Measurements from ENCODE around the gene ROCK2.

Gene ROCK2

GRCh38 chr2:11157296-11157695 lies 187.1 kb downstream of the ROCK2 start:
- H3K36me3 ChIP-seq (ENCODE audit: control insufficient read depth, insufficient read depth, low read length), result no peaks in the 10 kb centered on the region
- H3K4me3 ChIP-seq (ENCODE audit: low read length), result no peak overlapping the region
- no peaks in the 10 kb centered on the region for H3K4me1 ChIP-seq (ENCODE audit: control insufficient read depth, low read depth, low read length)
- no peak overlapping the region for H4K5ac ChIP-seq (ENCODE audit: low read length)
- no peak overlapping the region for H4K8ac ChIP-seq (ENCODE audit: low read depth, low read length)
- H2BK5ac ChIP-seq (ENCODE audit: low read length), result no peak overlapping the region
- no peak for DNase-seq
- no peak overlapping the region for H3K27ac ChIP-seq (ENCODE audit: low read depth, low read length)
- H3K79me2 ChIP-seq (ENCODE audit: control insufficient read depth, insufficient read depth, low read length), result no peaks in the 10 kb centered on the region
- no peak overlapping the region for H3K23ac ChIP-seq (ENCODE audit: low read length)
- H2BK15ac ChIP-seq (replicated peaks; ENCODE audit: low read depth), result no peak overlapping the region
- WGBS (ENCODE audit: extremely low coverage, insufficient coverage, low lambda C conversion rate), result no CpG with 5 or more reads among the region's 6 CpGs
- H3K56ac ChIP-seq (ENCODE audit: low read length), result no peak overlapping the region
- no peak overlapping the region for H3K4ac ChIP-seq (ENCODE audit: low read depth, low read length)
- no peak overlapping the region for H3K18ac ChIP-seq (ENCODE audit: low read length)
- H2AK5ac ChIP-seq (ENCODE audit: low read length), result no peak overlapping the region
- H2BK120ac ChIP-seq (ENCODE audit: low read depth, low read length), result no peak overlapping the region
- no peaks in the 10 kb centered on the region for H3K27me3 ChIP-seq (ENCODE audit: insufficient read depth, low read length, poor library complexity)
- no peaks in the 10 kb centered on the region for H3K79me1 ChIP-seq (ENCODE audit: low read length)
- H3K4me2 ChIP-seq (ENCODE audit: low read length), result no peak overlapping the region
- no peak overlapping the region for H3K9ac ChIP-seq (ENCODE audit: low read length)

DNA sequence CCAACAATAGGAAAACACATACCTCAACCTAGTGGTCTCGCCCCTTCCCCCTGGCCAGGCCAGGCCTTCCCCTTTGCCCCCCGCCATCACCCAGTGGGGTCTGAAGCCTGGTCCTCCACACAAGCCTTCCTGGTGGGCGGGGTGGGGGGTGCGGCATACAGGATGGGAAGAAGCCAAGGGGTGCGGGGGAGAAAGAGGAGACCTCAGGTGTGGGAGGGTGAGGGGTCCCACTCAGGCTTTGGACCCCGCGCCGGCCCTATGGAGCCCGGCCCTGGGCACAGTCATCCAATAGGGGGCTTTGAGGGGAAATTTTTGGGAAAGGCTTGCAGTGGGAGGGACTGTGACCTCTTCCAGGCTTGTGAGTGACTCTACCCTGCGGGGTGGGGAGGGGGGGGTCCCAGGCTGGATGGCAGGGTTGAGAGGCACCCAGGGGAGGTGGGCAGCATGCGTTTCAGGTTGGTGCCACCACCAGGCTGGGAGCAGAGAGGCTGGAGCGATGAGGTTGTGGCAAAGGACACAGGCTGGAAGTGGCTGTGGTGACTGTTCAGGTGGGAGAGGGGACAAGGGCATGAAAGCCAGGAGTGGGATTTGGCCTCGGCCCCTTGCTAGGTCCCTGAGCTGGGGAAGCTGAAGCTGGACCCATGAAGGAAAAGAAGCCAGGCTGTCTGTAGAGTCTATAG lies 187.9 kb downstream of the ROCK2 start:
- Histone ChIP-seq H3K56ac (ENCODE audit: low read length) (no peak overlapping the region), H3K9ac (ENCODE audit: low read length) (no peak overlapping the region), H3K79me2 (ENCODE audit: control insufficient read depth, insufficient read depth, low read length) (no peaks in the 10 kb centered on the region), H3K4me3 (ENCODE audit: low read length) (no peak overlapping the region), H2BK5ac (ENCODE audit: low read length) (no peak overlapping the region), H2BK120ac (ENCODE audit: low read depth, low read length) (no peak overlapping the region), H2BK15ac (replicated peaks; ENCODE audit: low read depth) (no peak overlapping the region), H4K8ac (ENCODE audit: low read depth, low read length) (no peak overlapping the region), H3K18ac (ENCODE audit: low read length) (no peak overlapping the region), H3K79me1 (ENCODE audit: low read length) (no peaks in the 10 kb centered on the region), H3K27ac (ENCODE audit: low read depth, low read length) (no peak overlapping the region), H3K36me3 (ENCODE audit: control insufficient read depth, insufficient read depth, low read length) (no peaks in the 10 kb centered on the region), H3K4ac (ENCODE audit: low read depth, low read length) (no peak overlapping the region), H3K4me2 (ENCODE audit: low read length) (no peak overlapping the region), H3K23ac (ENCODE audit: low read length) (no peak overlapping the region), H3K4me1 (ENCODE audit: control insufficient read depth, low read depth, low read length) (no peaks in the 10 kb centered on the region), H2AK5ac (ENCODE audit: low read length) (no peak overlapping the region), H4K5ac (ENCODE audit: low read length) (no peak overlapping the region), H3K27me3 (ENCODE audit: insufficient read depth, low read length, poor library complexity) (no peaks in the 10 kb centered on the region)
- DNase-seq, result no peak
- WGBS (ENCODE audit: extremely low coverage, insufficient coverage, low lambda C conversion rate), result no CpG with 5 or more reads among the region's 13 CpGs

DNA sequence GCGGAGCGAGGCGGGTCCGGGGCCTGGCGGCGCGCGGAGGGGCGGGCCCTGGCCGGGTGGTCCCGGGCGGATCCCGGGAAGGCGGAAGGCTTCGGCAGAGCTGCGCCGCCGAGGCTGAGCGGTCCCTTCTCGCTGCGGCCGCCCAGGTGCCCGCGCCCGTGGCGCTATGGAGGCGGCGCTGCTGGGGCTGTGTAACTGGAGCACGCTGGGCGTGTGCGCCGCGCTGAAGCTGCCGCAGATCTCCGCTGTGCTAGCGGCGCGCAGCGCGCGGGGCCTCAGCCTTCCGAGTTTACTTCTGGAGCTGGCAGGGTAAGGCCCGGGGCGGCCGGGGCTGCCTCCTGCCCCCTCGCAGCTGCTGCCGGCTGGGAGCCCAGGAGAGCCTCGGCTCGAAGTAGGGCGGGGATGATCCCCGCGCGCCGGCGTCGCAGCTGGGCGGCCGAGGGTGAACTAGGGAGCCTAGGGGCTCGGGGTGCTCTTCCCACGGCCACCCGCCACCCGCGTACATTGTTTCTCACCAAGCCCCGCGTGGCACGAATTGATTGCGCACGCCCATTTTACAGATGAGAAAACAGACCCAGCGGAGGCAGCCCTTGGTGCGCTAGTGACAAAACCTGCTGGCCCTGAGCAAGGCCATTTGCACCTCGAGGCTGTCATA lies 188.9 kb downstream of the ROCK2 start, which contains the start of gene SLC66A3:
SLC66A3 (plus strand) TSS at position 87 of the 655 bp plus-strand sequence; CDS start at position 167, 80 bp downstream.
- H3K18ac ChIP-seq (ENCODE audit: low read length), result peak within 1 kb of the TSS; percentile 78
- DNase-seq, result peak; percentile 87
- H3K4me1 ChIP-seq (ENCODE audit: control insufficient read depth, low read depth, low read length), result no peaks in the 10 kb centered on the region
- H3K4me3 ChIP-seq (ENCODE audit: low read length), result peak within 1 kb of the TSS; percentile 74
- no peak within 1 kb of the TSS for H3K23ac ChIP-seq (ENCODE audit: low read length)
- peak within 1 kb of the TSS; percentile 90 for H3K4ac ChIP-seq (ENCODE audit: low read depth, low read length)
- peak within 1 kb of the TSS; percentile 36 for H2BK5ac ChIP-seq (ENCODE audit: low read length)
- H3K56ac ChIP-seq (ENCODE audit: low read length), result peak within 1 kb of the TSS; percentile 91
- no peak within 1 kb of the TSS for H2AK5ac ChIP-seq (ENCODE audit: low read length)
- H2BK120ac ChIP-seq (ENCODE audit: low read depth, low read length), result no peak within 1 kb of the TSS
- no peaks in the 10 kb centered on the region for H3K27me3 ChIP-seq (ENCODE audit: insufficient read depth, low read length, poor library complexity)
- no peaks in the 10 kb centered on the region for H3K36me3 ChIP-seq (ENCODE audit: control insufficient read depth, insufficient read depth, low read length)
- H4K8ac ChIP-seq (ENCODE audit: low read depth, low read length), result no peak within 1 kb of the TSS
- peak within 1 kb of the TSS; percentile 87 for H3K4me2 ChIP-seq (ENCODE audit: low read length)
- WGBS (ENCODE audit: extremely low coverage, insufficient coverage, low lambda C conversion rate), result no CpG with 5 or more reads among the region's 71 CpGs
- H3K9ac ChIP-seq (ENCODE audit: low read length), result peak within 1 kb of the TSS; percentile 89
- H4K5ac ChIP-seq (ENCODE audit: low read length), result peak within 1 kb of the TSS; percentile 93
- peak within 1 kb of the TSS; percentile 92 for H3K27ac ChIP-seq (ENCODE audit: low read depth, low read length)
- no peak within 1 kb of the TSS for H2BK15ac ChIP-seq (replicated peaks; ENCODE audit: low read depth)
- H3K79me2 ChIP-seq (ENCODE audit: control insufficient read depth, insufficient read depth, low read length), result no peaks in the 10 kb centered on the region
- H3K79me1 ChIP-seq (ENCODE audit: low read length), result no peaks in the 10 kb centered on the region

- Histone ChIP-seq H3K4me1 (ENCODE audit: control insufficient read depth, low read depth, low read length) (no peaks in the 10 kb centered on the region), H3K4ac (ENCODE audit: low read depth, low read length) (no peak overlapping the region), H3K56ac (ENCODE audit: low read length) (peak overlapping the region; percentile 86), H3K79me1 (ENCODE audit: low read length) (no peaks in the 10 kb centered on the region), H2BK120ac (ENCODE audit: low read depth, low read length) (no peak overlapping the region), H2BK15ac (replicated peaks; ENCODE audit: low read depth) (no peak overlapping the region), H3K27ac (ENCODE audit: low read depth, low read length) (peak overlapping the region; percentile 71), H4K5ac (ENCODE audit: low read length) (no peak overlapping the region), H2AK5ac (ENCODE audit: low read length) (no peak overlapping the region), H3K9ac (ENCODE audit: low read length) (peak overlapping the region; percentile 75), H4K8ac (ENCODE audit: low read depth, low read length) (no peak overlapping the region), H3K4me3 (ENCODE audit: low read length) (peak overlapping the region; percentile 32), H3K23ac (ENCODE audit: low read length) (no peak overlapping the region), H3K27me3 (ENCODE audit: insufficient read depth, low read length, poor library complexity) (no peaks in the 10 kb centered on the region), H3K79me2 (ENCODE audit: control insufficient read depth, insufficient read depth, low read length) (no peaks in the 10 kb centered on the region), H2BK5ac (ENCODE audit: low read length) (no peak overlapping the region), H3K4me2 (ENCODE audit: low read length) (peak overlapping the region; percentile 87), H3K36me3 (ENCODE audit: control insufficient read depth, insufficient read depth, low read length) (no peaks in the 10 kb centered on the region), H3K18ac (ENCODE audit: low read length) (peak overlapping the region; percentile 78)
- no CpG with 5 or more reads among the region's 49 CpGs for WGBS (ENCODE audit: extremely low coverage, insufficient coverage, low lambda C conversion rate)
- DNase-seq, result peak; percentile 96
These were observed 189.5 kb downstream of the ROCK2 start for GRCh38 chr2:11154923-11155380.

- no peak overlapping the region for H4K8ac ChIP-seq (ENCODE audit: low read depth, low read length)
- no peak for DNase-seq
- H3K56ac ChIP-seq (ENCODE audit: low read length), result peak overlapping the region; percentile 86
- H3K79me1 ChIP-seq (ENCODE audit: low read length), result no peaks in the 10 kb centered on the region
- peak overlapping the region; percentile 93 for H4K5ac ChIP-seq (ENCODE audit: low read length)
- no peaks in the 10 kb centered on the region for H3K36me3 ChIP-seq (ENCODE audit: control insufficient read depth, insufficient read depth, low read length)
- H3K27me3 ChIP-seq (ENCODE audit: insufficient read depth, low read length, poor library complexity), result no peaks in the 10 kb centered on the region
- peak overlapping the region; percentile 75 for H3K9ac ChIP-seq (ENCODE audit: low read length)
- peak overlapping the region; percentile 36 for H2BK5ac ChIP-seq (ENCODE audit: low read length)
- no peak overlapping the region for H2BK15ac ChIP-seq (replicated peaks; ENCODE audit: low read depth)
- H2AK5ac ChIP-seq (ENCODE audit: low read length), result no peak overlapping the region
- no peaks in the 10 kb centered on the region for H3K79me2 ChIP-seq (ENCODE audit: control insufficient read depth, insufficient read depth, low read length)
- peak overlapping the region; percentile 71 for H3K27ac ChIP-seq (ENCODE audit: low read depth, low read length)
- no CpG with 5 or more reads among the region's 35 CpGs for WGBS (ENCODE audit: extremely low coverage, insufficient coverage, low lambda C conversion rate)
- H2BK120ac ChIP-seq (ENCODE audit: low read depth, low read length), result no peak overlapping the region
- peak overlapping the region; percentile 32 for H3K4me3 ChIP-seq (ENCODE audit: low read length)
- no peaks in the 10 kb centered on the region for H3K4me1 ChIP-seq (ENCODE audit: control insufficient read depth, low read depth, low read length)
- H3K4ac ChIP-seq (ENCODE audit: low read depth, low read length), result peak overlapping the region; percentile 90
- H3K23ac ChIP-seq (ENCODE audit: low read length), result no peak overlapping the region
- peak overlapping the region; percentile 87 for H3K4me2 ChIP-seq (ENCODE audit: low read length)
- H3K18ac ChIP-seq (ENCODE audit: low read length), result peak overlapping the region; percentile 78
These were observed 190.2 kb downstream of the ROCK2 start for GRCh38 chr2:11154016-11154922.

All from mesendoderm (in vitro differentiated cells).